HTERT RPE-1 (cell line): ENCODE data around the gene SPSB1.

Experiments used
- in situ Hi-C: fragments of 300-500 bp; cut with MboI; formaldehyde crosslinking; loops from 4 replicates; pipeline ENCODE4 v1.14.3; 2020; ENCODE audit warnings: low sequenced_read_pairs

Gene SPSB1

DNA sequence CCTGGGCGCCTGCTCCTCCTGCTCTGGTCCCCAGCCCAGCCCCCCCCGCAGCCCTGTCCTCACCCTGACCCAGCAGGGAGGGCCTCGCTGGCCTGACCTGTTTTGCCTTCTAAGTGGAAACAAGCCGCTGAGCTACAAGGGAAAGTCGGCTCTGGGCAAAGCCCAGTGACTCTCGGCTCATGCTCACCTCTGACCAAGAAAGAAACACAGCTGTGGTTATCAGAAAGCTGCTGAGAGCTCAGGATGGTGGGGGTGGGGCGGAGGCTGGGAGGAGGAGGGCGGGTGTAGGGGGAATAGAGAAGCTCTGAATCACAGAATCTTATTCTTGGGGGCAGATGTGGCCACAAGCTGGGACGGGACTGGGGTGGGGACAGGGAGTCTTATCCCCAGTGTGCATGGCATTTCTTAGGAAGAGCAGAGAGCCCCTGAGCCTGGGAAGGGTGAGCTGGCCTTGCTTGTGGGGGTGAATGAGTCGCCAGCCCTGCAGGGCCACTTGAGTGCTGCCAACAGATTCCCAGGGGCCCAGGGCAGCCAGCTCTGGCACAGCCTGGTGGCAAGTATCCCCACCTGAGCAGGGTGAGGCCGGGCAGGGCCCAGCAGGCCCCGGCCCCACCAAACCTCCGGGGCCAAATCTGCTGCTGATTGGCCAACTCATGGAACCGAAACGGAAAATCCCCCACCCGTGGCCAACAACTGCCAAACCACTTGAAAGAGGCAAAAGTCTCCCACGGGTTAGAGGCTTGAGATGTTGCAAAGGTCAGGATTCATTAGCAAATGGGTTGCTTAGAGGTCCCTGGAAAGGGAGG, 120.6 kb downstream of the SPSB1 start:
- in situ Hi-C loops, result no loop called here

DNA sequence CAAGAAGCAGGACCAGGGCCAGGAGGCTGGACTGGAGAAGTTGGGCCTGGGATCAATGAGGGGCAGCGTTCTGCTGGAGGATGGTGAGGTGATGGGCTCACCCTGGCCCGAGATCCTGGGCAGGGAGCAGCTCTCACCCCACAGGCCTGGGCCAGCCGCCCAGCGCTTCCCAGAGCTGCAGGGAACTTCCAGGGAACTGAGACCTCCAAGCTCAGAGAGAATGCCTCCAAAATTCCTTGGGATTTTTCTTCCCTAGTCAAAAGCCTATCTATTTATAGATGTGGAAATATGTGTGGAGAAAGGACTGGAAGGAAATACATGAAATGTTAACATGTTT, 121.2 kb downstream of the SPSB1 start:
- in situ Hi-C loops, result no loop called here

DNA sequence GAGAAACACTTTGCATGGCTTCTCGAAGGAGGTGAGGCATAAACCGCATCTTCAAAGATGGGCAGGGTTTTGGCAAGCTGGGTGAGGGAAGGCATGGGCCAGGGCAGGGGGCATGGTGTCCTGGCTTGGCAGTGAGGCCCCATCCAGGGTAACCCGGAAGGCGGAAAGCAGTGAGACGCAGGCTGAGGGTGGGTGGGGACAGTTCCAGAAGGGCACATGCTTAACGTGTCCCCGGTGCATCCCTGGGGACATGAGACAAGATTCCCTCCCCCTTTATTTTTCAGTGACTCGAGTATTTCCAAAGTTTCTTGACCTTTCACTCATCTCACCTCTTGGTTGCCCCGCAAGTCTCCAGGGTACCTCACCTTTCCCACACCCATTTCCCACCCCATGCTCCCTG, 123.8 kb downstream of the SPSB1 start:
- in situ Hi-C loops, result no loop called here

DNA sequence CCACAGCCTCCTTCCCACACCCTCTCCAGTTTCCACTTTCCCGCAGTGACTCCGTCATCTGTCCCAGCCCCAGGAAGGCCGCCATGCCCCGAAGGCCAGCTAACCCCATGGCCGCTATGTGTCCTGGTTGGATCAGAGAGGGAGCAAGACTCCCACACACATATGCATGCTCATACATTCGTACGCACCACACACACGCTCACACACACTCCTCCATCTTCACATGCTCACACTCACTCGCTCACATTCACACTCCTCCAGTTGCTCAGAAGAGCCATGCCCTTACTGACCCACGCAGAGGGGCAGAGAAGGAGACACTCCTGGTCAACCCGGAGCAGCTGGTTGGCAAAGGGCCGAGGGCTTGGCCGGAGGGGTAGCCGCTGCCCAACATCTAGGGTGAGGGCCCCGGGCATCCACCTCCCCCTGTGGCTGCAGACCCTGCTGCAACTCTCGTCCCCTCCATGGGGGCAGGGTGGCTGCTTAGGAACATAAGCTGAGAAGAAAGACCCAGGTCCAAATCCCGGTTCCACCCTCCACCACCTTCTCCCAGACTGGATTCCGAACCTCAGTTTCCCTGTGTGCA, 124.3 kb downstream of the SPSB1 start:
- in situ Hi-C loops, result no loop called here

DNA sequence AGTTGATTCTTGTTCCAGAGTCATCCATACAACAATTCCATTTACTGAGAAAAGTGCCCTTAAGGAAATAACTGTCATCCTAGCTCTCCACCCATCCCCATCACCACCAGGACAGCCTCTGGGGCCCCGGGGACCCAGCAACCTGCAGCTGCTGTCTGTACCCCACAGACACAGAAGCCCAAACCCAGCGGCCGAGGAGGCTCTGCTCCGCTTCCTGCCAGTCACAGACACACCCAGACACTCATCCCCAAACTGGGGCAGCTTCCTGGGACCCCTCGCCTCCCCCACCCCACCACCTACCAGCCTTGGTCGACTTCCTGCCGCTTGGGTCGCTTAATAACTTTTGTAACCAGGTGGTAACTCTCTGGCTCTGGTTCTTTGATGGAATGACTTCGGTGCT, 125.0 kb downstream of the SPSB1 start:
- in situ Hi-C loops, result no loop called here

DNA sequence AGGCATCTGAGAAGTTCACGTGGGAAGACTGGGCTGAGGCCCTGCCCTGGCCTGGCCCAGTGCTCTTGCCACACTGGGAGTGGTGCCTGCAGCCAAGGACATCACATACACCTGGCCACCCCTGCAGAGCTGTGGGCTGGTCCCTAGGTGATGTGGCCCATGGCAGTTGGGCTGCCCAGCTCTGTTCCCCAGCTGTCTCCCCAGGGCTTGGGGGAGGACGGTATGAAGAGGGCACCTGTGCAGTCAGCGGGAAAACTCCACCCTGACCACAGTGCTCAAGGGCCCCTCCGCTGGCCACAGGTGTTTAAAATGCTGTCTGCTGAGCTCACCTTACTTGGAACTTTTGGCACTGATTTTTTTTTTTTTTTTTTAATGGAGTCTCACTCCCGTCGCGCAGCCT, 126.2 kb downstream of the SPSB1 start:
- in situ Hi-C loops, result no loop called here
